Glutamatergic neuron (in vitro differentiated cells): ENCODE data around the gene MUC4. TPM values are rescaled to one million over a fixed set of nuclear protein-coding genes. Genes with fewer than 3 reads are reported as not detected.

Source experiments
- DNase-seq: peaks from one replicate; pipeline ENCODE4 v3.0.0; 2022
- H3K27ac Mint-ChIP-seq: one replicate; pipeline ENCODE4 v1.8.0; 2020; ENCODE audit warnings: mild to moderate bottlenecking, mixed read lengths, inconsistent platforms; ENCODE audit not compliant: unreplicated experiment
- H3K27me3 Mint-ChIP-seq: one replicate; pipeline ENCODE4 v1.8.0; 2020; ENCODE audit warnings: mild to moderate bottlenecking, moderate library complexity, mixed read lengths, inconsistent platforms; ENCODE audit not compliant: unreplicated experiment
- H3K36me3 Mint-ChIP-seq: one replicate; pipeline ENCODE4 v1.8.0; 2020; ENCODE audit warnings: mild to moderate bottlenecking, mixed read lengths, inconsistent platforms; ENCODE audit not compliant: unreplicated experiment
- H3K4me1 Mint-ChIP-seq: one replicate; pipeline ENCODE4 v1.8.0; 2020; ENCODE audit warnings: mild to moderate bottlenecking, low read depth, mixed read lengths, inconsistent platforms; ENCODE audit not compliant: unreplicated experiment
- H3K4me3 Mint-ChIP-seq: one replicate; pipeline ENCODE4 v1.8.0; 2020; ENCODE audit warnings: mild to moderate bottlenecking, mixed read lengths, inconsistent platforms; ENCODE audit not compliant: unreplicated experiment
- H3K9me3 Mint-ChIP-seq: one replicate; pipeline ENCODE4 v1.8.0; 2020; ENCODE audit warnings: mild to moderate bottlenecking, moderate library complexity, mixed read lengths, inconsistent platforms; ENCODE audit not compliant: unreplicated experiment
- total RNA-seq: library from RNA; stranded (reverse); fragmentation: NEBNext Ultra II Directional; extraction: Animal tissue kit (Norgen Biotek cat#: 25700); gene quantifications from one replicate; pipeline ENCODE4 v1.2.1, GENCODE V29; 2021; ENCODE audit not compliant: unreplicated experiment
- TF ChIP-seq, protein P1 (sequence below): fragments of 200-600 bp; sonication (generic); IDR thresholded peaks from one replicate; pipeline ENCODE4 v1.5.0; 2021; ENCODE audit not compliant: partially characterized antibody, unreplicated experiment

The MUC4 gene
- total RNA-seq, 1 donor from 2014 or later: 2.5 TPM

DNA sequence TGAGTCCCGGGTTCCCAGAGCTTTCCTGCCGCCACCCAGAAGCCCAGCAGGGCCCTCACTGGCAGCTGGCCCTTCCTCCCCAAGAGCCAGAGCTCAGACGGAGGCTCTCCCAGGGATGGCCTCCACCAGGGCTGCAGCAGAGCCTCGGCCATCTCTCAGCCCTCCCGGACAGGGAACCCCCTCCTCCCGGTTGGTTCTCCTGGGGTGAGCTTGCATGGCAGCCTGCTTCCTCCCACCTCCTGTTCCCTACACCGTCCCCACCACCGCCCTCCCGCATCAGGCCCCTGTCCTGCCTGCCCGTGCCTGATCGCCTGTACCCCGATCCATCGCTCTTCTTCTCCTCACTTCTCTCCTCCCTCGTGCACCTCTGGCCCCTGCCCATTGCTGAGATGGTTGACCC is 24.1 kb upstream of the MUC4 start:
- TF ChIP-seq, protein P1, sequence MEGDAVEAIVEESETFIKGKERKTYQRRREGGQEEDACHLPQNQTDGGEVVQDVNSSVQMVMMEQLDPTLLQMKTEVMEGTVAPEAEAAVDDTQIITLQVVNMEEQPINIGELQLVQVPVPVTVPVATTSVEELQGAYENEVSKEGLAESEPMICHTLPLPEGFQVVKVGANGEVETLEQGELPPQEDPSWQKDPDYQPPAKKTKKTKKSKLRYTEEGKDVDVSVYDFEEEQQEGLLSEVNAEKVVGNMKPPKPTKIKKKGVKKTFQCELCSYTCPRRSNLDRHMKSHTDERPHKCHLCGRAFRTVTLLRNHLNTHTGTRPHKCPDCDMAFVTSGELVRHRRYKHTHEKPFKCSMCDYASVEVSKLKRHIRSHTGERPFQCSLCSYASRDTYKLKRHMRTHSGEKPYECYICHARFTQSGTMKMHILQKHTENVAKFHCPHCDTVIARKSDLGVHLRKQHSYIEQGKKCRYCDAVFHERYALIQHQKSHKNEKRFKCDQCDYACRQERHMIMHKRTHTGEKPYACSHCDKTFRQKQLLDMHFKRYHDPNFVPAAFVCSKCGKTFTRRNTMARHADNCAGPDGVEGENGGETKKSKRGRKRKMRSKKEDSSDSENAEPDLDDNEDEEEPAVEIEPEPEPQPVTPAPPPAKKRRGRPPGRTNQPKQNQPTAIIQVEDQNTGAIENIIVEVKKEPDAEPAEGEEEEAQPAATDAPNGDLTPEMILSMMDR: no peak

DNA sequence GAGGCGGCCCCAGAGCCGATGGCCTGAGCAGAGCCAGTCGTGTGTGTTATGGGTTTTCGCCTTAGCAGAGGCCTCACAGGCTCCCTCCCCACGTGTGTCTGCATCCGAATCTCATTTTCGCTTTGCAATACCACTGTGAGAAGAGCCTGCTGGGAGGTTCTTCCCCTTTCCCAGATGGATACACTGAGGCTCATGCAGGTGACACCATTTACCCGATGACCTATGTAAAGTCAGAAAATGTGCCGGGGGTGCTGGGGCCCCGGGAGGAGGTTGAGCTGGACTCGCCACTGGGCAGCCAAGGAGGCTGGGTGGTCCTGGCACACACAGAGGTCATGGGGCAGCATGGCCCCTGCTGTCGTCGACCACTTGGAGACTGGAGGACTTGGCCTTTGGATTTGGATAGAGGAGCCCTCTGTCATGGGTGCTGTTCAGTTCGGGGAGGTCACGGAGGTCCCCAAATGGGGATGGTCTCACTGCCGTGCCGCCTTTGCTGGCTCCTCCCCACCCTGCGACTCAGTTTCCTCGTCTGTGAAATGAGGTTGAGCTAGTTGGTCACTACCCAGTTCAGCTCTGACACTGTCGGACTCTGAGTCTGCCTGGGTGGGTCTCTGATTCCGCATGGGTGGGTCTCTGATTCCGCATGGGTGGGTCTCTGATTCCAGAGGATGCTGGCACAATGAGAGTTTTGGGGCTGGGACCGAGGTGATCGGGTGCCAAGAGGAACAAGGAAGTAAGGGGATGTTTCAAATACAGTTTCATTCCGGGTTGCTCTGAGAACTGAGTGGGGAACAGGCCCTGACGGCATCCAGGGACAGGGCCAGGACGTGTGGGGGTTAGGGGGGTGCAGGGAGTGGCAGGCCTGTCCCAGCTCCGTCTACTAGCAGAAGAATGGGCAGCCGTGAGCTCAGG is 23.2 kb upstream of the MUC4 start:
- H3K27me3 Mint-ChIP-seq: peaks cover 12% of the 10 kb centered on the region

More for the DNA sequence above, 24.1 kb upstream of the MUC4 start:
- Mint-ChIP-seq H3K4me1 (no peaks in the 10 kb centered on the region), H3K36me3 (peaks cover 14% of the 10 kb centered on the region), H3K9me3 (peaks cover 12% of the 10 kb centered on the region), H3K27ac (no peak overlapping the region), H3K4me3 (no peak overlapping the region), H3K27me3 (peaks cover 9% of the 10 kb centered on the region)
- DNase-seq: no peak

DNA sequence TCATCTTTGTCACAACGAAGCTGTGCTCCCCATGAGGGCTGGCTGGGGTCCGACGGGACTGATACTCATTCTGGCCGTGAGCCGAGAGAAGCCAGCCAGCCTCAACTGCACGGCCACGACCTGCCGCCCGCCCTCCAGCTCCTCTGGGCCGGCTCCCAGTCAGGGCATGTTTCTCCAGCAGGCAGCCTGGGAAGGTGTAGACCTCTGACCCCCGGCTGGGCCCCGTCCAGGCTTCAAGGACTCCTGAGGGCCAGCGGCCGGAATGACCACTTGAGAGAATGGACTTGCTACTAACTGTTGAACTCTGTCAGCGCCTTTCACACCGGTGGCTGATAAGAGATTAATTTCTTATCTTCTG is 18.1 kb upstream of the MUC4 start:
- H3K9me3 Mint-ChIP-seq: peaks cover 2% of the 10 kb centered on the region
- H3K4me3 Mint-ChIP-seq: no peak overlapping the region
- DNase-seq: no peak
- peaks cover 7% of the 10 kb centered on the region for H3K27me3 Mint-ChIP-seq
- H3K27ac Mint-ChIP-seq: no peak overlapping the region
- no peaks in the 10 kb centered on the region for H3K36me3 Mint-ChIP-seq
- H3K4me1 Mint-ChIP-seq: no peaks in the 10 kb centered on the region
- TF ChIP-seq, protein P1: no peak

More for the DNA sequence above, 23.2 kb upstream of the MUC4 start:
- Mint-ChIP-seq H3K4me3 (no peak overlapping the region), H3K27ac (no peak overlapping the region), H3K9me3 (peaks cover 14% of the 10 kb centered on the region), H3K36me3 (peaks cover 14% of the 10 kb centered on the region), H3K4me1 (no peaks in the 10 kb centered on the region)
- TF ChIP-seq, protein P1: no peak
- DNase-seq: no peak

DNA sequence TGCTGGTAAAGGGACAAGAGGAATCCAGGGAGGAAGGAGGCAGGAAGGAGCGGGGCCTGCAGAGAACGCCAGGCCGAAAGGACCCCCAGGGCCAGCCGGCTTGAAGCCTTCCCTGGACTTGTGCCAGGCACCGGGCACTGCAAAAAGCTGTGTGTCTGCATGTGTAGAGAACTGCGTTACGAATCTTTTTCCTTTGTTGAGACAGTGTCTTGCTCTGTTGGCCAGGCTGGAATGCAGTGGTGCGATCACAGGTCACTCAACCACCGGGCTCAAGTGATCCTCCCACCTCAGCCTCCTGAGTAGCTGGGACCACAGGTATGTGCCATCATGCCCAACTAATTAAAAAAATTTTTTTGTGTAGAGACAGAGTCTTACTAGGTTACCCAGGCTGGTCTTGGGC is 17.0 kb upstream of the MUC4 start:
- Mint-ChIP-seq H3K4me1 (no peaks in the 10 kb centered on the region), H3K27ac (no peak overlapping the region), H3K4me3 (no peak overlapping the region), H3K9me3 (peaks cover 2% of the 10 kb centered on the region), H3K27me3 (peaks cover 4% of the 10 kb centered on the region), H3K36me3 (no peaks in the 10 kb centered on the region)
- no peak for DNase-seq
- TF ChIP-seq, protein P1: no peak
